ENCODE measurements around the gene PLB1. TPM values are rescaled to one million over a fixed set of nuclear protein-coding genes. Genes with fewer than 3 reads are reported as not detected.

PLB1 gene
- total RNA-seq, 1 donor from 2014 or later: 0.64 TPM

DNA sequence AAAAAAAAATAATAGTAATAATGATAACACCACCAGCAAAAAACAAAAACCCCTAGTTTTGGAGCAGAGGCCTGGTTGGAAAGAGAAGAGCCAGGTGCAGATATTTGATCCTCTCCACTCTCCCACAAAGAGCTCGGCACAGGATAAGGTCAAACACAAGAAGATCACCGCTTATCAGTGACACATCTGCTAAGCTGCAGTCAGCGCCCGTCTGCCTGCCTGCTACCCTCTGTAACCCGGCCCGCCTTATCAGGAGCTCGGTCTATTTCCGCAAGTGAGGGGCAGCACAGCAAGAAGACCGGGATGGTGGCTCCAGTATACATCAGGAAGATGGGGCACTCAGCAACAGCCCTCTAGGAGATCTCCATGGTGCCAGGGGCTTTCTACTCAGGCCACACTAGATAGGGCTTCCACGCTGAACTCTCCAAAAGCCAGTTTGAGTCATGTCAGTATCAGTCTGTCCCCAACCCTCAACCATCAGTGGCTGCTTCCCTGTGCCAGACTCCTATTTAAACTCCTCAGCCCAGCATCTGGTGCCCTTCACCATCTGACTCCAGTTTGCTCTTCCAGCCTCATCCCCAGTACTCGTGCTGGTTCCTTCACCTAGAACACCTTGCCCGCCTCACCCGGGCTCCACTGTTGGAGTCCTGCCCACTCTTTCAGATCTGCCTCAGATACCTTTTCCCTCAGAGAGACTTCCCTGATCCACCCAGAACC lies 188.4 kb downstream of the PLB1 start:
- Mint-ChIP-seq H3K36me3 (ENCODE audit: low read depth) (no peaks in the 10 kb centered on the region), H3K4me1 (peaks cover 14% of the 10 kb centered on the region), H3K27ac (no peak overlapping the region), H3K4me3 (no peak overlapping the region), H3K9me3 (no peaks in the 10 kb centered on the region), H3K27me3 (peaks cover 2% of the 10 kb centered on the region)
- ChIA-PET POLR2A (interaction anchor here (0.5 kb wide), 1 partner anchor 75 kb away, joined by 3 read pairs; no protein-coding TSS in a partner anchor), CTCF (no interaction called here)
- ATAC-seq (ENCODE audit: low read depth) (no peak), DNase-seq (no peak)
- intact Hi-C loops (cut with micrococcal nuclease): loop anchor here (5.0 kb wide), 1 partner anchor 92 kb away; no protein-coding TSS in a partner anchor
- TF ChIP-seq, protein P1, sequence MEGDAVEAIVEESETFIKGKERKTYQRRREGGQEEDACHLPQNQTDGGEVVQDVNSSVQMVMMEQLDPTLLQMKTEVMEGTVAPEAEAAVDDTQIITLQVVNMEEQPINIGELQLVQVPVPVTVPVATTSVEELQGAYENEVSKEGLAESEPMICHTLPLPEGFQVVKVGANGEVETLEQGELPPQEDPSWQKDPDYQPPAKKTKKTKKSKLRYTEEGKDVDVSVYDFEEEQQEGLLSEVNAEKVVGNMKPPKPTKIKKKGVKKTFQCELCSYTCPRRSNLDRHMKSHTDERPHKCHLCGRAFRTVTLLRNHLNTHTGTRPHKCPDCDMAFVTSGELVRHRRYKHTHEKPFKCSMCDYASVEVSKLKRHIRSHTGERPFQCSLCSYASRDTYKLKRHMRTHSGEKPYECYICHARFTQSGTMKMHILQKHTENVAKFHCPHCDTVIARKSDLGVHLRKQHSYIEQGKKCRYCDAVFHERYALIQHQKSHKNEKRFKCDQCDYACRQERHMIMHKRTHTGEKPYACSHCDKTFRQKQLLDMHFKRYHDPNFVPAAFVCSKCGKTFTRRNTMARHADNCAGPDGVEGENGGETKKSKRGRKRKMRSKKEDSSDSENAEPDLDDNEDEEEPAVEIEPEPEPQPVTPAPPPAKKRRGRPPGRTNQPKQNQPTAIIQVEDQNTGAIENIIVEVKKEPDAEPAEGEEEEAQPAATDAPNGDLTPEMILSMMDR (IDR thresholded peaks at IDR 0.05): no peak

DNA sequence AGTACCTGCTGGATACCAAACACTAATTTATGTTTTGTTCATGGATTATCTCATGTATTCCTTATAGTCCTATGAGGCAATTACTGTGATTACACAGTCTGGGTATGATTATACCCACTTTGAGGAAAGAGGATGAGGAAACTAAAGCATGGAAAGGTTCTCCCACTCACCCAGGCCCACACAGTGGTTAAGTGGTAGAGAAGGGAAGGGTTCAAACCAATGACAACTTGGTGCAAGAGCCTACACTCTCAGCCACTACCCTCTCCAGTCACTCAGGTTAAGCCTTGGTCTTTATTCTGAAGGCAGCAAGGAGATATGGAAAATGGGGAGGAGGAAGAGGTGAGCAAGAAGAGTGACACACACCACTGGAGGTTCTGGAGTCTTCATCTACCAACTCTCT lies 191.3 kb downstream of the PLB1 start:
- Mint-ChIP-seq H3K4me1 (no peaks in the 10 kb centered on the region), H3K4me3 (no peak overlapping the region), H3K27me3 (peaks cover 3% of the 10 kb centered on the region), H3K9me3 (no peaks in the 10 kb centered on the region), H3K36me3 (ENCODE audit: low read depth) (no peaks in the 10 kb centered on the region), H3K27ac (no peak overlapping the region)
- CTCF ChIA-PET: no interaction called here
- no peak for ATAC-seq (ENCODE audit: low read depth)
- TF ChIP-seq, protein P1 (IDR thresholded peaks at IDR 0.05): no peak
- POLR2A ChIA-PET: no interaction called here
- intact Hi-C loops (cut with micrococcal nuclease): no loop called here
- no peak for DNase-seq

DNA sequence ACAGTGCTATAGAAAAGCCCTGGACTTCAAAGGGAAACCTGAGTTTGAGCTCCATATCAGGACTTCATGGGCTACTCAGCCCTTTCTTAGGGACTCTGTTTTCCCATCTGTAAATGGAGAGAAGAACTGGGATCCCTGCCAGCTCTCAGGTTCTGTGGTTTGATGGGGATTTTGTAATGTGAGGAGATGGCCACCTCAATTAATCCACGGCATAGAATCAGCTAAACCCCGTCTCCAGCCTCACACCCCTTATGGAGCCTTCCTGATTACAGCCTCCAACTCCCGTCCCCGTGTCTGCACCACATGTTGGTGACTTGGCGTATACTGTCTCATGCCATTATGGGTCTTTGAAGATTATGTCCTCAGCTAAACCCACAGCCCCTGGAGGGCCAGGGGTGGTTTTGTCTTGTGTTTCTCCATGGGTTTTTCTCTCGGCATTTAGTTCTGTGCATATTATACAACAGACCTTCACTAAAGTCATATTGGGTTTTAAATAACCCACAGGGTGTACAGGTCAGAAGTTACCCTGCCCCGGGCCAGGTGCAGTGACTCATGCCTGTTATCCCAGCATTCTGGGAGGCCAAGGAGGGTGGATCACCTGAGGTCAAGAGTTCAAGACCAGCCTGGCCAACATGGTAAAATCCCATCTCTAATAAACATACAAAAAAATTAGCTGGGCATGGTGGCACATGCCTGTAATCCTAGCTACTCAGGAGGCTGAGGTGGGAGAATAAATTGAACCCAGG lies 192.0 kb downstream of the PLB1 start:
- Mint-ChIP-seq H3K4me1 (no peaks in the 10 kb centered on the region), H3K9me3 (no peaks in the 10 kb centered on the region), H3K27me3 (peaks cover 3% of the 10 kb centered on the region), H3K36me3 (ENCODE audit: low read depth) (no peaks in the 10 kb centered on the region), H3K27ac (no peak overlapping the region), H3K4me3 (no peak overlapping the region)
- CTCF ChIA-PET: no interaction called here
- ATAC-seq (ENCODE audit: low read depth) (no peak), DNase-seq (no peak)
- TF ChIP-seq, protein P1 (IDR thresholded peaks at IDR 0.05): no peak
- POLR2A ChIA-PET: no interaction called here
- intact Hi-C loops (cut with micrococcal nuclease): no loop called here

DNA sequence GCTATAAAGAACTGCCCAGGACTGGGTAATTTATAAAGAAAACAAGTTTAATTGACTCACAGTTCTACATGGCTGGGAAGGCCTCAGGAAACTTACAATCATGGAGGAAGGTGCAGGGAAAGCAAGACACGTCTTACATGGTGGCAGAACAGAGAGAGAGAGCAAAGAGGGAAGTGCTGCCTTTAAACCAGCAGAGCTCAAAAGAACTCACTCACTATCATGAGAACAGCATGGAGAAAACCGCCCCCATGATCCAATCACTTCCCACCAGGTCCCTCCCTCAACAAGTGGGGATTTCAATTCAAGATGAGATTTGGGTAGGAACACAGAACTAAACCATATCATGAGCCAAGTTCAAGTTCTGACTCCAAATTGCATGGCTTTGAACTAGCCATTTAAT lies 193.0 kb downstream of the PLB1 start:
- intact Hi-C loops (cut with micrococcal nuclease): no loop called here
- TF ChIP-seq, protein P1 (IDR thresholded peaks at IDR 0.05): no peak
- DNase-seq (no peak), ATAC-seq (ENCODE audit: low read depth) (no peak)
- Mint-ChIP-seq H3K9me3 (no peaks in the 10 kb centered on the region), H3K4me1 (no peaks in the 10 kb centered on the region), H3K4me3 (no peak overlapping the region), H3K27ac (no peak overlapping the region), H3K36me3 (ENCODE audit: low read depth) (no peaks in the 10 kb centered on the region), H3K27me3 (peaks cover 3% of the 10 kb centered on the region)
- ChIA-PET POLR2A (no interaction called here), CTCF (no interaction called here)

DNA sequence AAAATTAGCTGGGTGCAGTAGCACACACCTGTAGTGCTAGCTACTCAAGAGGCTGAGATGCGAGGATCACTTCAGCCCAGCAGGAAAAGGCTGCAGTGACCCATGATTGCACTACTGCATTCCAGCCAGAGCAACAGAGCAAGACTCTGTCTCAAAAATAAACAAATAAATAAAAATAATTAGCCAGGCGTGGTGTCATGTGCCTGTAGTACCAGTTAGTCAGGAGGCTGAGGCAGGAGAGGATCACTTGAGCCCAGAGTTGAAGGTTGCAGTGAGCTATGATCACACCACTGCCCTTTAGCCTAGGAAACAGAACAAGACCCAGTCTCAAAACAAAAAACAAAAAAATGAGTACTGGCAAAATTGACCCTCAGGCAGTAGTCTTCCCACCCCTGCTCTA lies 193.9 kb downstream of the PLB1 start:
- no peak for ATAC-seq (ENCODE audit: low read depth)
- CTCF ChIA-PET: no interaction called here
- Mint-ChIP-seq H3K27ac (no peak overlapping the region), H3K9me3 (no peaks in the 10 kb centered on the region), H3K36me3 (ENCODE audit: low read depth) (no peaks in the 10 kb centered on the region), H3K4me3 (no peak overlapping the region), H3K4me1 (no peaks in the 10 kb centered on the region), H3K27me3 (peaks cover 3% of the 10 kb centered on the region)
- intact Hi-C loops (cut with micrococcal nuclease): no loop called here
- POLR2A ChIA-PET: no interaction called here
- TF ChIP-seq, protein P1 (IDR thresholded peaks at IDR 0.05): no peak
- DNase-seq: no peak
